Brain microvascular endothelial cell (primary cell): ENCODE results near the gene FAM20B.

ENCODE experiments used
- DNase-seq: peaks from one replicate; pipeline ENCODE4 v3.0.0-alpha.2; 2020
- H3K27ac ChIP-seq: fragments of 250-450 bp; sonication (Bioruptor Pico); 2 replicates; pipeline ENCODE4 v1.5.1; 2020; ENCODE audit warnings: mild to moderate bottlenecking, moderate library complexity
- H3K27me3 ChIP-seq: fragments of 250-450 bp; sonication (Bioruptor Pico); replicated peaks from 2 replicates; pipeline ENCODE4 v1.5.1; 2020; ENCODE audit warnings: mild to moderate bottlenecking
- H3K36me3 ChIP-seq: fragments of 250-450 bp; sonication (Bioruptor Pico); replicated peaks from 2 replicates; pipeline ENCODE4 v1.5.1; 2020; ENCODE audit warnings: mild to moderate bottlenecking
- H3K4me3 ChIP-seq: 2 replicates; pipeline ENCODE4 v1.5.1; 2011; ENCODE audit warnings: low read depth, mild to moderate bottlenecking, control low read depth, low read length, moderate library complexity
- CTCF ChIP-seq: IDR thresholded peaks from 2 replicates; pipeline ENCODE4 v1.5.1; 2011; ENCODE audit warnings: low read depth, mild to moderate bottlenecking, moderate library complexity, low read length, control low read depth, inconsistent platforms; ENCODE audit errors: missing control alignments
- in situ Hi-C: cut with HindIII; loops from 2 replicates; pipeline ENCODE4 v1.10.0; 2017; ENCODE audit warnings: low sequenced_read_pairs, low pct_ligation_motif_present

The FAM20B gene

GRCh38 chr1:179082999-179083335 is 57.3 kb downstream of the FAM20B start:
- Histone ChIP-seq H3K27ac (no peak overlapping the region), H3K4me3 (peak overlapping the region; percentile 81), H3K27me3 (no peaks in the 10 kb centered on the region), H3K36me3 (no peaks in the 10 kb centered on the region)
- in situ Hi-C loops = no loop called here
- no peak for DNase-seq
- peak; percentile 0 for TF ChIP-seq CTCF

- no peak for DNase-seq
- no peaks in the 10 kb centered on the region for H3K27me3 ChIP-seq
- no peak overlapping the region for H3K27ac ChIP-seq
- H3K36me3 ChIP-seq = peaks cover 1% of the 10 kb centered on the region
- in situ Hi-C loops = no loop called here
- H3K4me3 ChIP-seq = no peak overlapping the region
- no peak for TF ChIP-seq CTCF
Measured at GRCh38 chr1:179083533-179083932, 57.8 kb downstream of the FAM20B start.

GRCh38 chr1:179087665-179088064 is 62.0 kb downstream of the FAM20B start:
- H3K27me3 ChIP-seq = no peaks in the 10 kb centered on the region
- no peak overlapping the region for H3K27ac ChIP-seq
- TF ChIP-seq CTCF = no peak
- in situ Hi-C loops = no loop called here
- no peak overlapping the region for H3K4me3 ChIP-seq
- H3K36me3 ChIP-seq = peaks cover 27% of the 10 kb centered on the region
- no peak for DNase-seq

GRCh38 chr1:179089827-179090482 is 64.3 kb downstream of the FAM20B start:
- no peak for DNase-seq
- Histone ChIP-seq H3K27me3 (no peaks in the 10 kb centered on the region), H3K27ac (no peak overlapping the region), H3K36me3 (peaks cover 48% of the 10 kb centered on the region), H3K4me3 (no peak overlapping the region)
- in situ Hi-C loops = no loop called here
- TF ChIP-seq CTCF = no peak

GRCh38 chr1:179090522-179090921 is 64.8 kb downstream of the FAM20B start:
- TF ChIP-seq CTCF = peak; percentile 42
- Histone ChIP-seq H3K27ac (no peak overlapping the region), H3K4me3 (no peak overlapping the region), H3K27me3 (no peaks in the 10 kb centered on the region), H3K36me3 (peaks cover 54% of the 10 kb centered on the region)
- no peak for DNase-seq
- in situ Hi-C loops = no loop called here

- H3K27ac ChIP-seq = no peak overlapping the region
- no peak for DNase-seq
- in situ Hi-C loops = no loop called here
- H3K27me3 ChIP-seq = no peaks in the 10 kb centered on the region
- no peak overlapping the region for H3K4me3 ChIP-seq
- no peak for TF ChIP-seq CTCF
- H3K36me3 ChIP-seq = peaks cover 57% of the 10 kb centered on the region
Measured at GRCh38 chr1:179090923-179091322, 65.2 kb downstream of the FAM20B start.
